HG02798 (cell line): ENCODE data around the gene ZW10.
"Not testable (repeated sequence)": the region's sequence is repeated elsewhere in the genome, so short reads cannot be mapped to it uniquely, and the experiment has no call there.

Source experiments
- ATAC-seq: cut with Tn5 transposase; IDR thresholded peaks from one replicate; pipeline ENCODE4 v1.9.1; 2021; ENCODE audit warnings: mild to moderate bottlenecking; ENCODE audit not compliant: unreplicated experiment, poor library complexity

ZW10 gene

DNA sequence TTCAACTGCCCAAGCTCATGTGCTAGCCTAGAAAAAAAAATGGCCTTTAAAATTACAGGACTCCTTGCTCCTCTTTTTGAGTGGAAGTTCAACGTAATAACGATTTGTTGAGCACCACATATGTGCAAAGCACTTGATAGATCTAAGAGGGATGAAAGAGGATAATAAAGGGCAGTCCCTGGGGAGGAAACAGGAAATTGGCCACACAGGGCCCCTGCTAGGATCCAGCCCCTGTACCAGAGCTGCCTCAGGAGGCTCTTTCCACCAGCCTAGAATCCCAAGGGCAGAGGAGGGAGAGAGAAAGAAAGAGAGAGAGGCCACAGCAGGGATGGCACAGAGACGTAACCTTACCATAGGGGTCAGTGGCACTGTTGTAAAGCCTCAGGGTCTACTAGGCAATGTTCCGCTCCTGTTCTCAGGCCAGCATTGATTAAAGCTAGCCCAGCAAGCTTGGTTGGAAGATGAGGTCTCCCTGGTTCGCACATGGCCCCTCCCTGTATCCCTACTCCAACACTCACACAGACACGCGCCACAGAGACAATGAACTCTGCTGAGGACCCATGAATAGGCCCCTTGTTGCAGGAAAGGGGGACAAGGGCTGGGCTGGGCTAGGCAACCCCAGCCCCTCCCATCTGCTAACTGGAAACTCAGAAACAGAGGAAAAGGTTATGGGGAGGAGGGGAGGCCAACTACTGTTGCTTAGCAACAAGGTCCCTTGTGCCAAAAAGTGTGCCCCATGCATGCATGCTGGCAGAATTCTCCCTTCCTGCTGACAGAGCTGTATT, 67.4 kb downstream of the ZW10 start, which contains the start of gene TMPRSS5:
TMPRSS5 (minus strand) TSS at position 438 of the 785 bp plus-strand sequence; CDS start at position 354, 84 bp downstream.
- ATAC-seq = no peak

DNA sequence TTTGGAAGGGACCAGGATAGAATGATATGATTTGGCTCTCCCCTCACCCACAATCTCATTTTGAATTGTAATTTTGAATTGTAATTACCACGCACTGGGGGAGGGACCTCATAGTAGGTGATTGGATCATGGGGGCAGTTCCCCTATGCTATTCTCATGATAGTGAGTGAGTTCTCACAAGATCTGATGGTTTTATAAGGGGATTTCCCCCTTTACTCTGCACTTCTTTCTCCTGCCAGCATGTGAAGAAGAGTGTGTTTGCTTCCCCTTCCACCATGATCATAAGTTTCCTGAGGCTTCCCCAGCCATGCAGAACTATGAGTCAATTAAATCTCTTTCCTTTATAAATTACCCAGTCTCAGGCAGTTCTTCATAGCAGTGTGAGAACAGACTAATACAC, 69.9 kb downstream of the ZW10 start:
- not testable (repeated sequence) for ATAC-seq

DNA sequence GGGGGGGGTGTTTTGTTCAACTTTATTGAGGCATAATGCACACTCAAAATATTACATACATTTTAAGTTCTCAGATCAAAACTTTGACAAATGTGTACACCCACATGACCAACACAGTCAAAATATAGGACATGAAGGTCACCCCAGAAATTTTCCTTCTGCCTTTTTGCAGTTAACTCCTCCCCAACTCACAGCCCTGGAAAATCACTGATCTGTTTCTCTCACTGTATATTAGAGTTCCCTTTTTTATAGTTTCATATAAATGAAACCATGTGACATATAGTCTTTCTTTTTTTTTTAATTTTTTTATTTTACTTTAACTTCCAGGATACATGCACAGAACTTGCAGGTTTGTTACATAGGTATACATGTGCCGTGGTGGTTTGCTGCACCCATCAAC, 72.0 kb downstream of the ZW10 start:
- no peak for ATAC-seq

DNA sequence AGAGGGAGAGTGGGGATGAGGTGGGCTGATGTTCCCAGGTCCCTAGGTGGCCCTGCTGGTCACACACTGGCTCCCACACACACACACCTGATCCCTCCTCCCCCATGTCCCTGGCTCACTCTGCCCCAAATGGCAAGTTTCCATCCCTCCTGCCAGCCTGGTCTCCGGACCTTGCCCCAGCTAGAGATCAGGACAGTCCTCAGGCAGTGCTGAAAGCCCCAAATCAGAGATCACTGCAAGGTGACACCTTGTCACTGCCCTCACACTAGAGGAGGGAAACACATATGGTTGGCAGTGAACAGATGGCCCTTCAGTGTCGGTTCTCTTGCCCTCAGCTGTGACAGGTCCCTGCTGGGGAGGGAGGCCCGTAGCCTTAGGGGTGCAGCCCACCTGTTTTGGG, 75.0 kb downstream of the ZW10 start:
- ATAC-seq = no peak

DNA sequence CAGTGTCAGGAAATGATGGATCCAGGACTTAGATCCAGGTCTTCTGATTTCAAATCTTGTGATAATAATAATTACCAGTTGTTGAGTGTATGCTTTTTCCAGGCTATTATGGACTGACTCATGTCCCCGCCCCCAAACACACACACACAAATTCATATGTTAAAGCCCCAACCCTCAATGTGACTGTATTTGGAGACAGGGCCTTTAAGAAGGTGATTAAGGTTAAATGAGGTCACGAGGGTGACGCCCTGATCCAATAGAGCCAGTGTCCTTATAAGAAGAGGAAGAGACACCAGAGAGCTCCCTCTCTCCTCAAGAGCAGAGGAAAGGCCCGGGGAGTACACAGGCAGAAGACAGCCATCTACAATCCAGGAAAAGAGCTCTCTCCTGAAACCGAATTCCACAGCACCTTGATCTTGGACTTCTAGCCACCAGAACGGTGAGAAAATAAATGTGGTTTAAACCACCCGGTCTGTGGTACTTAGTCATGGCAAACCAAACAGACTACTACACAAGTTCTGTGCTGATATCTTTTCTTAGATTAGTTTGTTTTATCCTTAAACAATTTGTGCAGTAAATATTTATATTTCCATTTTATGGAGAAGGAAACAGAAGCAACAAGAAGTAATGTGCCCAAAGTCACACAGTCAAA, 75.6 kb downstream of the ZW10 start:
- no peak for ATAC-seq

DNA sequence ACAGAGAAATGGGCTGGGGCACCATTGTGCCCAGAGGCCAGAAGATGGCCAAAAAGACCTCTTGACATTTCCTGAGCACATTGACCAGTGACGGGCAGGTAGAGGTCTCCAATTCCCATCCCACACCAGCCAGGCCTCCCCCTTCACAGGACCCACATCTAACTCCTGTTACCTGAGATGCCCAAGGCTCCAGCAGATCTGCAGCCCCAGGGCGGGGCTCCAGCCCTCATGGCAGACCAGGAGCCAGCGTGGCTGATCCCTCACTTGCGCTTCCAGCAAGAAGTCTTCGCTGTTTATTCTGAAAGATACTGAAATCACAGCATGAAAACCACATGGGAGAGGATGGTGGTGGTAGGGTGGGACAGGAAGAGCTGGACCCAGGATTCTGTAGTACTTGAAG, 76.4 kb downstream of the ZW10 start:
- ATAC-seq = no peak

DNA sequence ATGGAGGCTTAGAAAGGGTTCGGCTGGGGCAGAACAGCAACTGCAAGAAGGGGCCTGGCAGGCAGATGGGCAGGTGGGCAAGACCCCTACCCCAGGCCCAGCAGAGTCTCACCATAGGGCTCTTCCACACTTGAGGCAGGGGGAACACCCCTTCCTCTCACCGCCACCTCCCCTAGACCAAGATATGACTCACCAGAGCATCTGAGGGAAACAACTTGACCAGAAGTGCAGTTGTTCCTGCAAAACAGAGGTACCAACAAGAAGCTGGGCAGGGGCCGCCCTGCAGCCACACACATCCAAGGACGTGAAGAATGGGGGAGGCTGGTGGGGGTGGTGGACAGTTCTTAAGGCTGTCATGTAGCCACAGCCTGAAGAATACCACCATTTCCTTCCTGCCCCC, 78.3 kb downstream of the ZW10 start:
- no peak for ATAC-seq

DNA sequence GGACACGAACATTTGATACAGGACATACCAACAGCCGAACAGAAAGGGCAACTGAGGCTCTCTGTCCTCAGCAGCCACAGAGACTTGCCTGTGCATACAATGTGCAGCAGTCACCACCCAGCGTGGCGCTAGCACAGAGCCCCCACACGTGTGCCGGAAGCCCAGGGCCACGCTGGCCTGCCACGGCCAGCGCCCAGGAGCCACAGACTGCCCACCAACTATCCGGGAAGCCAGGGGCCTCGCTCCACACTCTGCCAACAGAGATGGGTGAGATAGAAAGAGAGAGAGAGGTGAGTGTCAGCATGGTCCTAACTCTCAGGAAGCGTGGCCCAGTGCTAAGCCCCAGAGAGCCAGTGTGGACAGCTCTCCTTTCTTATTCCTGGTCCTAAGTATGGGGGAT, 79.1 kb downstream of the ZW10 start:
- ATAC-seq = no peak

DNA sequence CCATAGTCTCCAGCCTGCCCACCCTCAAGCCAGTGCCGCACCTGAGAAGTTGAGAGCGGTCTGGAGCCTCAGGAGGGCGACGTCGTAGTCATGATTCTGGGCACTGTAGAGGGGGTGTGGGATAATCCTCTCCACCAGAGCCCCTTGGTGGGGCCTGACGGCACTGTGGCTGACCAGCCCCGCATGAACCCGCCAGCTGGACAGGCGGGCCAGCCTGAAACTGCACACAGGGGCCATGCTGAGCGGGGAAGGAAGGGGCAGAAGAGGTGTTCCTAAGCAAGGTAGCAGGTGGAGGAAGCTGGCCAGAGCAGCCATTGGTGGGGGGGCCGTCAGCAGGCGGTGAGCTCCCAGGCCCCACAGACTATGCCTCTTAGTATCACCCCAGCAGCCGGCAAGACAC, 80.5 kb downstream of the ZW10 start:
- no peak for ATAC-seq

DNA sequence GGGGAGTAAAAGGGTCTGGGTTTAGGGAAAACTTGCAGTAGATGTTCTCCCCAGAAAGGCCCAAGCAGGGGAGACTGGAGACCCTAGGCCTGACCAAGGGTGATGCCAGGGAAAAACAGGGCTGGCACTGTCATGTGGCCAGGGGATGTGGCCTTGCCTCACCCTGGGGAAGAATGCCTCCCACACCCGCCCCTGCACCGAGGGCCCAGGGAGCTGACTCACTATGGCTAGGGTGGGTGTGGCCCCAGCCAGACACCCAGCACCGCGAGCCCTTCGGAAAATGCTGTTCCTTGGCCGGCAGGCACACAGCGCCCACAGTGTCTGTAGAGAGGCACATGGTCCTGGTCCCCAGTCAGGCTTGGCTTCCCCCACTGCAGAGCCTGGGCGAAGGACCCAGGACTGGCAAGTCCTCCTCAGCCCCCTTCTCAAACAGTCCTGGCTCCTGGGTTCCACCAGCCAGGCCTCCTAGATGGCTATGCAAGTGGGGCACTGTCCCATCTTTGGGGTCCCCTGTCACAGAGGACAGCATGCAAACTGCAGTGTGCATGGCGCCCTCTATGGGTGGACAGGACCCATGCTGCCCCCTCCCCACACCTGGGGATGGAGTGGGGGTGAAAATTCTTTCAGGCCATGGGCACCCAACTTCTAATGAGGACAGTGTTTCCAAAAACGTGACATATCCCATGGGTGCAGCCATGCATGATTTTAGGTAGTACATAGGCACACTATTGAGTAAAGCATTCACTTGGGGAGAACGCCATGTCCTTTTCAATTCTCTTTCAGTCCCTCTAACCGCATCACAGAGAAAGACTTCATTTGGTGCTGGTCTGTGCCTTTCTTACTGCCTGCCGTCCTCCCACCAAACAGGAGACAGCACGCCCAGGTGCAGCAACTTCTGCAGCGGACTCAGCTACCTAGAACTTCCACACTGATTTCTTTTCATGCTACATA, 82.6 kb downstream of the ZW10 start:
- no peak for ATAC-seq

DNA sequence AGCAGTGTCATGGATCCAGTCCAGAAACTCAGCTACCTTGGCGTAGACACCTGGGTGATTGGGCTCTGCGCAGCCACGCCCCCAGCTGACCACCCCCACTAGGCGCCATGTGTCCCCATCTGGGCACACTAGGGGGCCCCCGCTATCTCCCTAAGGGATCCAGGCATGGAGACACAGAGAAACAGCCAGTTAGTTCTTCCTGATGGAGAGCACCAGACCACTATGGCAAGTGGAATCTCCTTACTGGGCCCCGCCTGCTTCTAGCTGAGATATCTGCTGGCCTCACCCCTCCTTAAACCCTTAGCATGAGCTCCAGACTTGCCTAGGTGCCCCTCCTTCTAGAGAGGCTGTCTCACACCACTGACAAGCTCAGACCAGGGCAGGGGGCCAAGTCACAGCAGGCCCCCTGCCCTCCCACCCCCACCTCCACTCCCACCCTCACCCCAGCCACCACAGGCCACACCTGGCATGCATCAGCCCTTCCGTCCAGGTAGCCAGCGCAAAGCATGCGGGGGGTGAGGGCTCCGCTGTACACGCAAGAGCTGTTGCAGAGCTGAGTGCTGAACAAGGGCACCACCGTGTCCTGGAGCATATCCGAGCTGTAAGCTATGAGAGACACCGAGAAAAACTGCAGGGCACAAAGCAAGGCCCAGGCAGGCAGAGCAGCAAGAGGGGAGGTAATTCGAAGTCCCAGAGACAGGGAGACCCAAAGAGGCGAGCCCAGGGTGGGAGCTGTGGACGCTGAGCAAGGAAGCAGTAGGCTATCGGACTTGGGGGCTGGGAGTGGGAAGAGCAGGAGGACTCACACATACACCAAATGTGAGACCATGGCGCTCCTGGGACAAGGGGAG, 83.5 kb downstream of the ZW10 start:
- ATAC-seq = no peak

DNA sequence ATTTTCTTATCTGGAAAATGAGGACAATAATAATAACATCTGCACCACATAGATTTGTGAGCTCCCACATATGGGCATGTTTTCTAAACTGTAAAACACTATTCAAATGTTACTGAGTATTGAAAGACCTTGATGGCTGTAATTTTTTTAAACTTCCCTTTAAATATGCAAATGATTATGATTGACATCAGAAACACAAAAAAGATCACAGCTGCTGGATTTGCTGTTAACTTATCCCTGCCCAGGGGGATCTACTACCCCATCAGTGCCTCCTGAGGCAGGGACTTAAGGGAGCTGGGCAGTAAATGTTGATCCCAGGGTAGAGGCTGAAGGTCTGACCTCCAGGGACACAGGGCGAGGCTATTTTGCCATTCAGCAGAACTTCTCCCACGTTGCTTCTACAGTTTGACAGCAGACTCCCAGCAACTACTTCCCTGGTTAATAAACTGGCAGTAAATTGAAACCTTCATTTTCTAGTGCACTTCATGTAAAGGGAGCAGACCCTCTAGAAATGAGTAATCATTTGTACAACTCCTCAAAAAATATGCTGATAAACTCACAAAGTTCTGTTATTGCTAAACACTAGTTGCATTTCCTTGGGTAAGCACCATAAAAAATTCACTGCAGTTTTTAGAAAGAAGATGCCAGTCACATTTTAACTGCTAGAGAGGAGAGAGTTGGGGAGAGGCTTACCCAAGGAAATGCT, 87.7 kb downstream of the ZW10 start:
- ATAC-seq = no peak

DNA sequence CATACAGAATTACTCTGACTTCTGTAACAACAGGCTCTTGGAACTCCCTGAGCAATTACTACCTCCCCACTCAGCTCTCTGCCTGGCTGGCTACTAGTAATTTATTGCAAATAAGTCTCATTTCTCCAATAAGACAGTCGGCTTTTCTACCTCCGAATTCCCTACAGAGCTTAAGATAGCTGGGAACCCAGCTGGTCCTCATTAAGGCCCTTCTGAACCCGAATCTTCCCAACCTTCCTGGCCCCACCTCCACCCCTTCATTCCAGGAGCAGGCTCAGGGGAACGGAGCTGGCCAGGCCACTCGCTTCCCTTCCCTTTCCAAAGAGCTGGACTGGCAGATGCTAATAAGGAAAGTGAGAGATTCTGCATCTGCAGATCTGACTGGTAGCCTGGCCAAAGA, 89.0 kb downstream of the ZW10 start:
- no peak for ATAC-seq

DNA sequence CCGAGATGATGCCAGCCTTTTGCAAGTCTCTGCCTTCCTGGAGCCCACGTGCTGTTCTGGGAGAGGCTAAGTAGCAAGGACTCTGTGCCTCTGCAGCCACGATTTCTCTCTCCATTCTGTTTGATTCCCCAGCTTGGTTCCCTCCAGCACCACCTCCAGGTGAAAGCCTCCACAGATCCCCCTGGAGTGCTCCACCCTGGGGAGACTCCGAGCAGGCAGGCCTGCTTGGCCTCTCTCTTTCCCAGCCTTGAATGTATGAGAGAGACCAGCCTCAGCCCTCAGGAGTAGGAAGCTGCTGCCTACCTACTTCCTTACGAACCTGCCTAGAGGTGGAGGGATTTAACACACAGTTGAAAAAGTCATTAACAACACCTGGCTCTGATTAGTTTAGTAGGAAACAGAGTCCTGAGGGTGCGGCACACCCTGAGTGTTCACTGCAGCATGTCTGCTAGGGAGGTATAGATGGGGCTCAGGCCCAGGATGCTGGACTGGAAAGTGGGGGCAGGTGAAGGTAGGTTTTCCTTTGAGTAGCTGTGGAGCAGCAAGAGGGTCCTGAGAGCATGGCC, 89.9 kb downstream of the ZW10 start:
- ATAC-seq = no peak
